Loucy (cell line): ENCODE data around the gene CDH13.

ENCODE experiments used
- H2AFZ ChIP-seq: fragments of 200-600 bp; sonication (generic); 2 replicates; pipeline ENCODE4 v1.6.0; 2016; ENCODE audit warnings: antibody characterized with exemption, mild to moderate bottlenecking, low read length, moderate library complexity
- H3F3A ChIP-seq: fragments of 200-600 bp; 2 replicates; pipeline ENCODE4 v1.6.0; 2016; ENCODE audit warnings: antibody characterized with exemption, low read depth, mild to moderate bottlenecking
- H3K27me3 ChIP-seq: fragments of 200-600 bp; sonication (generic); 2 replicates; pipeline ENCODE4 v1.6.1; 2014; ENCODE audit warnings: low read length, mild to moderate bottlenecking; ENCODE audit not compliant: insufficient read depth, poor library complexity, severe bottlenecking
- H3K36me3 ChIP-seq: fragments of 200-600 bp; sonication (generic); 2 replicates; pipeline ENCODE4 v1.6.1; 2016; ENCODE audit warnings: low read length; ENCODE audit not compliant: insufficient read depth
- H3K4me1 ChIP-seq: fragments of 200-600 bp; sonication (generic); 2 replicates; pipeline ENCODE4 v1.5.1; 2014; ENCODE audit warnings: low read length, mild to moderate bottlenecking; ENCODE audit not compliant: insufficient read depth, poor library complexity, severe bottlenecking
- H3K4me2 ChIP-seq: fragments of 200-600 bp; sonication (generic); 2 replicates; pipeline ENCODE4 v1.6.0; 2014; ENCODE audit warnings: antibody characterized with exemption, low read length, low read depth, mild to moderate bottlenecking; ENCODE audit not compliant: poor library complexity, severe bottlenecking
- H3K4me3 ChIP-seq: fragments of 200-600 bp; sonication (generic); 2 replicates; pipeline ENCODE4 v1.5.1; 2014; ENCODE audit warnings: low read length, mild to moderate bottlenecking, mixed read lengths; ENCODE audit not compliant: poor library complexity, severe bottlenecking
- H3K79me2 ChIP-seq: fragments of 200-600 bp; sonication (generic); 2 replicates; pipeline ENCODE4 v1.6.1; 2014; ENCODE audit warnings: low read length; ENCODE audit not compliant: insufficient read depth
- H3K9ac ChIP-seq: fragments of 200-600 bp; sonication (generic); 2 replicates; pipeline ENCODE4 v1.6.0; 2014; ENCODE audit warnings: mild to moderate bottlenecking, low read depth, low read length, moderate library complexity; ENCODE audit not compliant: poor library complexity, severe bottlenecking
- H3K9me2 ChIP-seq: fragments of 200-600 bp; sonication (generic); replicated peaks from 2 replicates; pipeline ENCODE4 v1.6.1; 2016; ENCODE audit warnings: low read depth, low read length, mixed read lengths
- H3K9me3 ChIP-seq: fragments of 200-600 bp; sonication (generic); 2 replicates; pipeline ENCODE4 v1.6.1; 2014; ENCODE audit warnings: mild to moderate bottlenecking, antibody characterized with exemption, low read length, low read depth; ENCODE audit not compliant: insufficient read depth
- H4K20me1 ChIP-seq: fragments of 200-600 bp; sonication (generic); 2 replicates; pipeline ENCODE4 v1.6.0; 2014; ENCODE audit warnings: antibody characterized with exemption, low read length, mild to moderate bottlenecking; ENCODE audit not compliant: insufficient read depth, poor library complexity, severe bottlenecking
- EZH2phosphoT487 ChIP-seq: fragments of 200-600 bp; IDR thresholded peaks from 2 replicates; pipeline ENCODE4 v1.6.1; 2018; ENCODE audit warnings: antibody characterized with exemption, mild to moderate bottlenecking, moderate library complexity, borderline replicate concordance
- TF ChIP-seq, protein P1 (sequence below): fragments of 200-600 bp; sonication (generic); conservative IDR thresholded peaks from 2 replicates; pipeline ENCODE4 v1.5.1; 2014; ENCODE audit warnings: mild to moderate bottlenecking, antibody characterized with exemption, low read length

The CDH13 gene

GRCh38 chr16:83550183-83550569 lies 923.4 kb downstream of the CDH13 start:
- no peak overlapping the region for H3K4me3 ChIP-seq
- no peak overlapping the region for H2AFZ ChIP-seq
- no peaks in the 10 kb centered on the region for H3K27me3 ChIP-seq
- no peaks in the 10 kb centered on the region for H3K9me2 ChIP-seq
- no peak overlapping the region for H3K4me2 ChIP-seq
- H3K79me2 ChIP-seq, result no peaks in the 10 kb centered on the region
- no peaks in the 10 kb centered on the region for H3F3A ChIP-seq
- H3K9me3 ChIP-seq, result no peaks in the 10 kb centered on the region
- H3K4me1 ChIP-seq, result peaks cover 13% of the 10 kb centered on the region
- no peaks in the 10 kb centered on the region for H4K20me1 ChIP-seq
- no peaks in the 10 kb centered on the region for H3K36me3 ChIP-seq
- TF ChIP-seq EZH2phosphoT487, result no peak
- TF ChIP-seq, protein P1, sequence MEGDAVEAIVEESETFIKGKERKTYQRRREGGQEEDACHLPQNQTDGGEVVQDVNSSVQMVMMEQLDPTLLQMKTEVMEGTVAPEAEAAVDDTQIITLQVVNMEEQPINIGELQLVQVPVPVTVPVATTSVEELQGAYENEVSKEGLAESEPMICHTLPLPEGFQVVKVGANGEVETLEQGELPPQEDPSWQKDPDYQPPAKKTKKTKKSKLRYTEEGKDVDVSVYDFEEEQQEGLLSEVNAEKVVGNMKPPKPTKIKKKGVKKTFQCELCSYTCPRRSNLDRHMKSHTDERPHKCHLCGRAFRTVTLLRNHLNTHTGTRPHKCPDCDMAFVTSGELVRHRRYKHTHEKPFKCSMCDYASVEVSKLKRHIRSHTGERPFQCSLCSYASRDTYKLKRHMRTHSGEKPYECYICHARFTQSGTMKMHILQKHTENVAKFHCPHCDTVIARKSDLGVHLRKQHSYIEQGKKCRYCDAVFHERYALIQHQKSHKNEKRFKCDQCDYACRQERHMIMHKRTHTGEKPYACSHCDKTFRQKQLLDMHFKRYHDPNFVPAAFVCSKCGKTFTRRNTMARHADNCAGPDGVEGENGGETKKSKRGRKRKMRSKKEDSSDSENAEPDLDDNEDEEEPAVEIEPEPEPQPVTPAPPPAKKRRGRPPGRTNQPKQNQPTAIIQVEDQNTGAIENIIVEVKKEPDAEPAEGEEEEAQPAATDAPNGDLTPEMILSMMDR, result no peak
- H3K9ac ChIP-seq, result no peak overlapping the region

- Histone ChIP-seq H3K9me2 (no peaks in the 10 kb centered on the region), H3K36me3 (no peaks in the 10 kb centered on the region), H3K4me3 (no peak overlapping the region), H3K4me2 (peak overlapping the region; percentile 18), H3K79me2 (no peaks in the 10 kb centered on the region), H3K9me3 (no peaks in the 10 kb centered on the region), H3F3A (no peaks in the 10 kb centered on the region), H3K4me1 (peaks cover 13% of the 10 kb centered on the region), H2AFZ (no peak overlapping the region), H3K27me3 (no peaks in the 10 kb centered on the region), H3K9ac (no peak overlapping the region), H4K20me1 (no peaks in the 10 kb centered on the region)
- no peak for TF ChIP-seq EZH2phosphoT487
- TF ChIP-seq, protein P1, result no peak
Observed at GRCh38 chr16:83552228-83552627, 925.5 kb downstream of the CDH13 start.

DNA sequence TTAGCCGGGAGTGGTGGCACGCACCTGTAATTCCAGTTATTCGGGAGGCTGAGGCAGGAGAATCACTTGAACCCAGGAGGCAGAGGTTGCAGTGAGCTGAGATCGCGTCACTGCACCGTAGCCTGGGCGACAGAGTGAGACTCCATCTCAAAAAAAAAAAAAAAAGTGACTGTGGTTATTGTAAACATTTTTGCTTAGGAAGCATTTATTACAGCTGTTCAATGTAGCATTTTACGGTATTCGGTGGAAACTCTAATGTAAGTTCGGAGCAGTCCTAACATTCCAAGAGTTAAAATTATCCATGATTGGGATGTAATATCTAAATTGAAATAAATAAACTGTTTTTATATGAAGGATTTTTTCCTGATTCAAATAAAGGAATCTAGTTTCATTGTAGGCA lies 926.2 kb downstream of the CDH13 start:
- Histone ChIP-seq H3K9ac (no peak overlapping the region), H4K20me1 (no peaks in the 10 kb centered on the region), H3F3A (no peaks in the 10 kb centered on the region), H3K4me3 (no peak overlapping the region), H3K27me3 (no peaks in the 10 kb centered on the region), H3K4me1 (peaks cover 13% of the 10 kb centered on the region), H3K36me3 (no peaks in the 10 kb centered on the region), H3K9me3 (no peaks in the 10 kb centered on the region), H3K4me2 (no peak overlapping the region), H2AFZ (no peak overlapping the region), H3K79me2 (no peaks in the 10 kb centered on the region), H3K9me2 (no peaks in the 10 kb centered on the region)
- TF ChIP-seq EZH2phosphoT487, result no peak
- TF ChIP-seq, protein P1, result no peak
